Activated CD4-positive, alpha-beta memory T cell treated with anti-CD3 and anti-CD28 coated beads for 36 hours (primary cell): Measurements from ENCODE around the gene ARL13B. TPM values are rescaled to one million over a fixed set of nuclear protein-coding genes. Genes with fewer than 3 reads are reported as not detected.
"Not testable (repeated sequence)": the region's sequence is repeated elsewhere in the genome, so short reads cannot be mapped to it uniquely, and the experiment has no call there.

Experiments used
- CTCF ChIA-PET: fragments of 350-600 bp; sonication (Branson Sonifier 250); formaldehyde crosslinking; loops from one replicate; lab custom pipeline; 2021; ENCODE audit warnings: antibody characterized with exemption, inconsistent platforms; lab: Charles Lee
- POLR2A ChIA-PET: fragments of 350-600 bp; sonication (Branson Sonifier 250); formaldehyde crosslinking; loops from one replicate; lab custom pipeline; 2021; ENCODE audit warnings: antibody characterized with exemption; lab: Charles Lee
- DNase-seq: peaks from one replicate; pipeline ENCODE4 v3.0.0-alpha.2; 2020
- H3K27ac Mint-ChIP-seq: one replicate; pipeline ENCODE4 v1.8.0; 2021; ENCODE audit warnings: mixed read lengths
- H3K27me3 Mint-ChIP-seq: one replicate; pipeline ENCODE4 v1.8.0; 2021; ENCODE audit warnings: mixed read lengths
- H3K36me3 Mint-ChIP-seq: one replicate; pipeline ENCODE4 v1.8.0; 2021; ENCODE audit warnings: mixed read lengths
- H3K4me1 Mint-ChIP-seq: one replicate; pipeline ENCODE4 v1.8.0; 2021; ENCODE audit warnings: low read depth, mixed read lengths
- H3K4me3 Mint-ChIP-seq: one replicate; pipeline ENCODE4 v1.8.0; 2021; ENCODE audit warnings: mild to moderate bottlenecking, mixed read lengths
- H3K9me3 Mint-ChIP-seq: one replicate; pipeline ENCODE4 v1.8.0; 2021; ENCODE audit warnings: mixed read lengths
- intact Hi-C: fragments of 100-400 bp; cut with micrococcal nuclease; formaldehyde crosslinking; loops from one replicate; pipeline ENCODE4 v1.15.1; 2023
- total RNA-seq, 2 experiments: library from RNA; stranded (reverse); gene quantifications; one replicate each; pipeline ENCODE4 v1.2.3, GENCODE V29; 2021

Gene ARL13B
- total RNA-seq, 2 experiments from 2014 or later, result 12.0 to 12.9 TPM

DNA sequence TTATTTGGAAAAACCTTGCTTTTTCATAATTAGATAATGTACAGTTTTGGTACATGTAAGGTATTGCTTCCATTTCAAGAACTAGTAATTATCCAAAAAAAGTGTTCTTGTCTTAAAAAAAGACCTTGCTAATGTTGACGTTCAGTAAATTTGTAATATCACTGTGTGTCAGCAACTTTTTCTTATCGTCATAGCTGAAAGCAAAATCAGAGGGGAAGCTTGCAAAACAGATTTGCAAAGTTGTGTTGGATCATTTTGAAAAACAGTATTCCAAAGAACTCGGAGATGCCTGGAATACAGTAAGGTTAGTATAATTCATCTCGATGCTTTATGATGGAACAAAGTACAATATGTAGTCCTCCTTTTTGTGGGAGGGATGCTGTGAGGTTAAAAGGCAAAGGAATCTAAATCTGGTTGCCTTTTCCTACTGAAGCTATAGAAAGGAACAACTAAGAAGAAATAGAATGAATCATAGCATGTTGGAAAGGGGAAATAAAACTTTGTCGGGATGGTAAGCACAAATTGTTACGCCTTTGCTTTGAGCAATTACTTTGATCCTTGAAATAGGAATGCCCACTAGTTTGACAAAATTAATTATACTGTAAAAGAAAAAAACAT, 84.4 kb downstream of the ARL13B start:
- ChIA-PET CTCF (interaction anchor here (0.7 to 3.1 kb wide), 3 partner anchors 53 to 91 kb away, joined by 3 to 12 read pairs (median 4); partner anchors contain the start of gene PROS1), POLR2A (no interaction called here)
- Mint-ChIP-seq H3K9me3 (peaks cover 9% of the 10 kb centered on the region), H3K4me3 (peak overlapping the region; percentile 96), H3K36me3 (peaks cover 42% of the 10 kb centered on the region), H3K4me1 (peaks cover 57% of the 10 kb centered on the region), H3K27ac (peak overlapping the region; percentile 99), H3K27me3 (no peaks in the 10 kb centered on the region)
- intact Hi-C loops, result no loop called here
- no peak for DNase-seq

DNA sequence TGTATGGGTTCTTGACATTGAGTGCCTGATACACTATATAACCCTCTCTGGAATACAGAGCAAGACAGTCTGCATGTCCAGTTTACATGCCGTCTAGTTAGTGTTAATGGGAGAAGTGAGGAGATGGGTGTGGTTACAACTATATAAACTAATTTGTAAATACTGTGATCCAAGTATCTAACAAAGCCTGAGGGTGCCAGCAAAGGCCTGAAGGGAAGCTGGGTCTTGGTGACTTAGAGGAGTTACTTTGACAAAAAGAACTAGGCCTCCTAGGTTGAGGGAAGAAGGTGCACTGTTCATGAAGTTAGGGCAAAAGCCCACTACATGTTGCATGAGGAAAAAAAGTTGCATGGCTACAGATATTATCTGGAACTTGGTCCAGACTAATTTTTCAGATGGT, 85.2 kb downstream of the ARL13B start:
- H3K27me3 Mint-ChIP-seq, result no peaks in the 10 kb centered on the region
- ChIA-PET POLR2A (no interaction called here), CTCF (interaction anchor here (1.6 to 2.3 kb wide), 3 partner anchors 27 to 57 kb away, joined by 3 to 7 read pairs (median 6); no protein-coding TSS in a partner anchor)
- H3K9me3 Mint-ChIP-seq, result peaks cover 9% of the 10 kb centered on the region
- peak overlapping the region; percentile 29 for H3K4me3 Mint-ChIP-seq
- peaks cover 42% of the 10 kb centered on the region for H3K36me3 Mint-ChIP-seq
- intact Hi-C loops, result no loop called here
- no peak overlapping the region for H3K27ac Mint-ChIP-seq
- H3K4me1 Mint-ChIP-seq, result peaks cover 59% of the 10 kb centered on the region
- no peak for DNase-seq

DNA sequence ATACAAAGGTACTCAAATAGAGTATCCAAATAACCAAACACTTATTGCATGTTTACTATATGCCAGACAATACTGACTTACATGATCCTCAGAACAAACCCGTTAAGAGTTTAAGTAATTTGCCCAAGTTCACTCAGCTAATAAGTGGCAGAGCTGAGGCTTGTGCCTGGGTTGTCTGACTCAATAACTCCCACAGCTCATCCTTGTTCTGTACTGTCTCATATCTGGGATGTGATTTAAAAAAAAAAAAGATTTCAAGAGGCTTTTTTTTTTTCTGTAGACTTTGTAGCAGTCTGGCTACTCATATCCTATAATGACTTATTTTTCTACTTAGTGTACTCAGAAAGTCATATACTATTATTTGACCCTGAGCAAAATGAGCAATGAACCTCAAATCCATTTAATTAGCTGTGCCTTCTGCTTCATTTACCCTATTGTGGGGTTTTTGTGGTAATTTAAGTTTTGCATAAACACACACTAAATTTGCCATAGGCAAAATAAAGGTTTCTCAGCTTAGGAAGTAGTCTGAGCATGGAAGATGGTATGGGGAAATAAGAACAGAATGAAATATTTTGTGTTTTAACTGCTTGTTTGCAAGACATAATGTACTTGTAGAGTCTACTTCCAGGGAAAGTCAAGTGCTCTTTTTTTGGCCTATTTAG, 86.0 kb downstream of the ARL13B start:
- H3K27me3 Mint-ChIP-seq, result no peaks in the 10 kb centered on the region
- peaks cover 9% of the 10 kb centered on the region for H3K9me3 Mint-ChIP-seq
- no peak overlapping the region for H3K4me3 Mint-ChIP-seq
- intact Hi-C loops, result loop anchor here (1.0 kb wide), 1 partner anchor 55 kb away; no protein-coding TSS in a partner anchor
- peaks cover 61% of the 10 kb centered on the region for H3K4me1 Mint-ChIP-seq
- DNase-seq, result peak; percentile 32
- CTCF ChIA-PET, result interaction anchor here (1.6 to 2.3 kb wide), 3 partner anchors 28 to 58 kb away, joined by 3 to 7 read pairs (median 6); no protein-coding TSS in a partner anchor
- H3K27ac Mint-ChIP-seq, result no peak overlapping the region
- POLR2A ChIA-PET, result no interaction called here
- H3K36me3 Mint-ChIP-seq, result peaks cover 34% of the 10 kb centered on the region

- intact Hi-C loops, result loop anchor here (1.0 kb wide), 1 partner anchor 56 kb away; no protein-coding TSS in a partner anchor
- DNase-seq, result no peak
- H3K27me3 Mint-ChIP-seq, result no peaks in the 10 kb centered on the region
- H3K36me3 Mint-ChIP-seq, result peaks cover 34% of the 10 kb centered on the region
- H3K27ac Mint-ChIP-seq, result no peak overlapping the region
- H3K4me3 Mint-ChIP-seq, result no peak overlapping the region
- H3K9me3 Mint-ChIP-seq, result peaks cover 9% of the 10 kb centered on the region
- CTCF ChIA-PET, result interaction anchor here (0.9 to 2.3 kb wide), 5 partner anchors 29 to 64 kb away, joined by 3 to 7 read pairs (median 5); no protein-coding TSS in a partner anchor
- H3K4me1 Mint-ChIP-seq, result peaks cover 68% of the 10 kb centered on the region
- POLR2A ChIA-PET, result no interaction called here
These were observed 86.8 kb downstream of the ARL13B start for GRCh38 chr3:94066506-94067500.

- Mint-ChIP-seq H3K4me3 (no peak overlapping the region), H3K27me3 (no peaks in the 10 kb centered on the region), H3K9me3 (peaks cover 9% of the 10 kb centered on the region), H3K36me3 (peaks cover 47% of the 10 kb centered on the region), H3K4me1 (peaks cover 75% of the 10 kb centered on the region), H3K27ac (no peak overlapping the region)
- POLR2A ChIA-PET, result no interaction called here
- intact Hi-C loops, result loop anchor here (1.0 kb wide), 1 partner anchor 65 kb away; no protein-coding TSS in a partner anchor
- DNase-seq, result no peak
- CTCF ChIA-PET, result interaction anchor here (0.7 to 3.8 kb wide), 21 partner anchors 13 to 96 kb away, joined by 3 to 52 read pairs (median 4); partner anchors contain the start of genes ARL13B and PROS1
These were observed 89.3 kb downstream of the ARL13B start for GRCh38 chr3:94069194-94069813.

DNA sequence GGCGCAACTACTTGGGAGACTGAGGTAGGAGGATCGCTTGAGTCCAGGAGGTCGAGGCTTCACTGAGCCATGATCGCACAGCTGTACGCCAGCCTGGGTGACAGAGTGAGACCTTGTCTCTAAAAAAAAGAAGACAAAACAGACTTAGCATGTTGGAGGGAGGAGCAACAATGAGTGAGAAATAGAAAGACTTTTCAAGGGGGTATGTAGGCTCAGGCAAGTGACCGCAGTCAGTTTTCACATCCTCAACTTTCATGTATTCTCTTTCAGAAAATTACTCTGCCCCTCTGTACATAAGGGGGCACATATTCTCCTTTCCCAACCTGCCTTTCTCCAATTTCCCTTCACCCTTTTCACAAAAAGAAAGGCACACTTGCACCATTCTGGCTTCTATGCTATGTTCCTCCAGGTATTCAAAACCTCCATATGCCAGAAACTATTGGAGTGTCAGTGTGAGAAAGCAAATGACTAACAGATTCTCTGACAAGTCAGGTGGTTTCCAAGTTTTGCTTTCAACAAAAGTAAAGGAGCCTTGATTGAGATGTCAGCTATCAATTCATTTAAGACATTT, 90.5 kb downstream of the ARL13B start:
- peaks cover 46% of the 10 kb centered on the region for H3K36me3 Mint-ChIP-seq
- H3K27me3 Mint-ChIP-seq, result no peaks in the 10 kb centered on the region
- no peak overlapping the region for H3K4me3 Mint-ChIP-seq
- intact Hi-C loops, result no loop called here
- ChIA-PET CTCF (interaction anchor here (1.3 to 3.8 kb wide), 8 partner anchors 18 to 98 kb away, joined by 4 to 52 read pairs (median 6); partner anchors contain the start of genes ARL13B and PROS1), POLR2A (no interaction called here)
- DNase-seq, result no peak
- peaks cover 67% of the 10 kb centered on the region for H3K4me1 Mint-ChIP-seq
- H3K9me3 Mint-ChIP-seq, result peaks cover 9% of the 10 kb centered on the region
- H3K27ac Mint-ChIP-seq, result no peak overlapping the region

- Mint-ChIP-seq H3K27me3 (no peaks in the 10 kb centered on the region), H3K9me3 (peaks cover 9% of the 10 kb centered on the region), H3K27ac (no peak overlapping the region), H3K36me3 (peaks cover 49% of the 10 kb centered on the region), H3K4me3 (no peak overlapping the region), H3K4me1 (peaks cover 56% of the 10 kb centered on the region)
- intact Hi-C loops, result no loop called here
- POLR2A ChIA-PET, result no interaction called here
- no peak for DNase-seq
- CTCF ChIA-PET, result interaction anchor here (1.9 to 3.8 kb wide), 2 partner anchors 34 to 68 kb away, joined by 5 to 52 read pairs; no protein-coding TSS in a partner anchor
These were observed 91.8 kb downstream of the ARL13B start for GRCh38 chr3:94071713-94072284.

DNA sequence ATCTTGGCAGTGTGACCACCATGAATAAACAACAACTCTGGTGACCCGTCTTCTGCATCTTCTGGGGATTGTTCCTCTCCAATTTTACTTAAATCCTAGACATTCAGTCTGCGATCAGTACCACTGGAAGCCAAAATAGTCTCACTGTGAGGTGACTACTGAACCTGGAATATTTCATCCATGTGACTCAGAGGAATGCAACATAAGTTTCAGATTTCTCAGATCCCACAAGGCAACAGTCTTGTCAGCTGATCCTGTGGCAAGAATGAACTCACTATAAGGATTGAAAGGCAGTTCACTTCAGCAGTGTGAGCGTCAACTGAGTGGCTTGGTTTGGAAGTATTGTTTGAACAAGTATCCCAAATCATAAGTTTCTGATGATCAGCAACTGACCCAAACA, 96.1 kb downstream of the ARL13B start:
- ChIA-PET CTCF (no interaction called here), POLR2A (no interaction called here)
- intact Hi-C loops, result no loop called here
- no peaks in the 10 kb centered on the region for H3K27me3 Mint-ChIP-seq
- no peak overlapping the region for H3K27ac Mint-ChIP-seq
- no peaks in the 10 kb centered on the region for H3K9me3 Mint-ChIP-seq
- H3K4me3 Mint-ChIP-seq, result no peak overlapping the region
- peaks cover 56% of the 10 kb centered on the region for H3K4me1 Mint-ChIP-seq
- peaks cover 49% of the 10 kb centered on the region for H3K36me3 Mint-ChIP-seq
- DNase-seq, result no peak

- H3K9me3 Mint-ChIP-seq, H3K27me3 Mint-ChIP-seq, H3K27ac Mint-ChIP-seq, intact Hi-C loops, H3K4me3 Mint-ChIP-seq, POLR2A ChIA-PET: not testable (repeated sequence)
- H3K4me1 Mint-ChIP-seq, result peaks cover 43% of the 10 kb centered on the region
- CTCF ChIA-PET, result interaction anchor here (1.2 kb wide), 1 partner anchor 77 kb away, joined by 4 read pairs; no protein-coding TSS in a partner anchor
- peaks cover 35% of the 10 kb centered on the region for H3K36me3 Mint-ChIP-seq
- peak; percentile 8 for DNase-seq
These were observed 100.6 kb downstream of the ARL13B start for GRCh38 chr3:94080552-94080951.

DNA sequence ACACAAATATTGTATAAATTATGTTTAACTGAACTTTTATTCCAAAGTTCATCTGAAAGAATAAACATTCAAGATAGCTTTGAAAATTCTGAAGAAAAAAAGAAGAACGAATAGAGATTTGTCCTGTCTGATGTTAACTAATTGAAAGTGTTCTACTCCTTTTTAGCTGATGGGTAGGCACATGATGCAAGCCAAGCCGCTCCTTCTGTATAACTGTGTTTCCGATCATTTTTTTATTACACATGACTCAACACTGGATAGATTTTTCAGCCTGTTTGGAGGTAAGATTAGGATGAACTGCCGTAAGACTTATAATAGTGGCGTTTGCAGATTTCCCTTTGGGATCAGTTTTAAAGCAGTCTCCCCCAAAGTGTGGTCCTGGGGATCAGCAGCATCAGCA, 101.9 kb downstream of the ARL13B start:
- ChIA-PET CTCF (no interaction called here), POLR2A (no interaction called here)
- intact Hi-C loops, result no loop called here
- Mint-ChIP-seq H3K4me3 (no peak overlapping the region), H3K4me1 (peaks cover 43% of the 10 kb centered on the region), H3K27ac (no peak overlapping the region), H3K36me3 (peaks cover 28% of the 10 kb centered on the region), H3K27me3 (no peaks in the 10 kb centered on the region), H3K9me3 (no peaks in the 10 kb centered on the region)
- DNase-seq, result no peak
